PC-3 (cell line): Measurements from ENCODE around the gene PLEKHH1.

ENCODE experiments used
- CTCF ChIP-seq: fragments of 300-600 bp; sonication (generic); conservative IDR thresholded peaks from 2 replicates; pipeline ENCODE4 v1.5.1; 2017; ENCODE audit warnings: antibody characterized with exemption, low read depth, mild to moderate bottlenecking, low read length
- EZH2 ChIP-seq: fragments of 300-600 bp; sonication (generic); IDR thresholded peaks from one replicate; pipeline ENCODE4 v1.6.1; 2017; ENCODE audit warnings: antibody characterized with exemption, mild to moderate bottlenecking, low read length; ENCODE audit not compliant: unreplicated experiment

GRCh38 chr14:67485501-67486095 is 47.5 kb upstream of the PLEKHH1 start:
- TF ChIP-seq EZH2 (no peak), CTCF (no peak)
